IPS-18c (cell line): ENCODE measurements around the gene PMIS2.

Source experiments
- H3K4me3 ChIP-seq: 2 replicates; pipeline ENCODE4 v1.7.0; 2013; ENCODE audit warnings: low read depth, mild to moderate bottlenecking, low read length, moderate library complexity; ENCODE audit not compliant: insufficient read depth
- H3K9me3 ChIP-seq: one replicate; pipeline ENCODE4 v1.6.1; 2013; ENCODE audit warnings: mild to moderate bottlenecking, low read length, moderate library complexity; ENCODE audit not compliant: control insufficient read depth, insufficient read depth

PMIS2 gene

GRCh38 chr19:35609851-35610353, 23.9 kb downstream of the PMIS2 start:
- H3K4me3 ChIP-seq: no peak overlapping the region
- peaks cover 2% of the 10 kb centered on the region for H3K9me3 ChIP-seq

DNA sequence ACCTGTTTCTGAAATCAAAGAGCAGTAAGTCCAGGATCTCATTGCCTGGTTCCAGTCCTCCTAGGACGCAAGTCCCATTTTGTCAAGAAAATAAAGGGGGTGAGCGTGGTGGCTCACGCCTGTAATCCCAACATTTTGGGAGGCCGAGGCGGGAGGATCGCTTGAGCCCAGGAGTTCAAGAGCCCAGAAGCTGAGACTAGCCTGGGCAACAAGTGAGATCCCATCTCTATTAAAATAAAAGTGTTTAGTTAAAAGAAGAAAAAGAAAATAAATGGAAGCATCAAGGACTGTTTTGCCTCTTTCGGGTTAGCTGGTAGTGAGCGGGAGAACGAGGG, 26.2 kb downstream of the PMIS2 start:
- peak overlapping the region; percentile 5; the same call in 1 of the 2 replicates for H3K4me3 ChIP-seq
- H3K9me3 ChIP-seq: no peaks in the 10 kb centered on the region

DNA sequence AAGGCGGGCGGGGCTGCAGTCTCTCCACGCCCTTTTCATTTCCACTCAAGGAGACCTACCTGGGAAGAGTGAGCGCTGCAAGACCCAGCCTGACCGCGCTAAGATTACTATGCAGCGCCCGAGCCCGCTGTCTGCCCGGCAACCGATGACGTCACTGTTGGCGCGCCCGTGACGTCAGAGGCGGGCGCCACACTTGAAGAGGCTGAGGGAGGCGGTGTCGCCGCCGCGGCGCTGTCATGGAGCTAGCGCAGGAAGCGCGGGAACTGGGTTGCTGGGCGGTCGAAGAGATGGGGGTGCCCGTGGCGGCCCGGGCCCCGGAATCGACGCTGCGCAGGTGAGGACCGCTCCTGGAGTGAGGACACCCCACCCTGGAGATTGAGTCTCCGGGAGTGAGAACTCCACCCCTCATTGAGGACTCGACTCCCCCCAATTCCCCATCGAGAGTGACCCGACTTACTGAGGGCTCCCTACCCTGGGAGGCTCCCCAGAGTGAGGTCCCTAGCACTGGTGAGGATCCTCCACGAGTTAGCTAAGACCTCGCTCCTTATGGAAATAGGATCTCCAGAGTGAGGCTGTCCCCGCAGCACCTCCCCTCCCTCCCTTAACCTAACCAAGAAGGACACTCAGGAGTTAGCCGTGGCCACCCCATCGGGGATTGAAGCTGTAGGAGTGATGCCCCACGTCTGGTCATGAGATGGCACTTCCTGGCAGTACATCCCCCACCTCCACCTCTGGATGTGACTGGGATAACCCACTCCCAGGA, 26.8 kb downstream of the PMIS2 start, which contains the start of gene HAUS5:
HAUS5 (plus strand) TSS at position 177 of the 763 bp plus-strand sequence; CDS start at position 237, 60 bp downstream.
- Histone ChIP-seq H3K4me3 (peak within 1 kb of the TSS; percentile 72), H3K9me3 (no peaks in the 10 kb centered on the region)

- H3K4me3 ChIP-seq: no peak overlapping the region
- no peaks in the 10 kb centered on the region for H3K9me3 ChIP-seq
These were observed 27.6 kb downstream of the PMIS2 start for GRCh38 chr19:35613574-35613973.

DNA sequence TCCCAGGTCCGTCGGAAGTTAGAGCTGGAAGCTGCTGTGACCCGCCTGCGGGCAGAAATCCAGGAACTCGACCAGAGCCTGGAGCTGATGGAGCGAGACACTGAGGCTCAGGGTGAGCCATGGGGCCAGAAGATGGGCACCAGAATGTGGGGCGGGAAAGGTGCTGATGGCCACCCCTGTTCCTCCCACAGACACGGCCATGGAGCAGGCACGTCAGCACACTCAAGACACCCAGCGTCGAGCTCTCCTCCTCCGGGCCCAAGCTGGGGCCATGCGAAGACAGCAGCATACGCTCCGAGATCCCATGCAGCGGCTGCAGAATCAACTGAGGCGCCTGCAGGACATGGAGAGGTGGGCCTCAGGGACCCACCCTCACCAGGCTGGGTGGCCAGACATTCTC, 29.1 kb downstream of the PMIS2 start:
- no peak overlapping the region for H3K4me3 ChIP-seq
- H3K9me3 ChIP-seq: no peaks in the 10 kb centered on the region

DNA sequence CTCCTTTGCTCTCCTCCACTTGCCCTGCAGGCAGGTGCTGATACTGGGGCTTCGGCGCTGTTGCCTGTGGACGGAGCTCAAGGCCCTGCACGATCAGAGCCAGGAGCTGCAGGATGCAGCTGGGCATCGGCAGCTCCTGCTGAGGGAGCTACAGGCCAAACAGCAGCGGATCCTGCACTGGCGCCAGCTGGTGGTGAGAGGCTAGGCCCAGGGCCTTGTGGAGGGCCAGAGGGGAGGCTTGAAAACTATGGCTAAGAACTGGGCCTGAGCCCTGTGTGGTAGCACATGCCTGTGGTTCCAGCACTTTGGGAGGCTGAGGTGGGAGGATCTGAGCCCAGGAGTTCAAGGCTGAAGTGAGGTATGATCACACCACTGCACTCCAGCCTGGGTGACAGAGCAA, 32.9 kb downstream of the PMIS2 start:
- Histone ChIP-seq H3K9me3 (no peaks in the 10 kb centered on the region), H3K4me3 (no peak overlapping the region)

DNA sequence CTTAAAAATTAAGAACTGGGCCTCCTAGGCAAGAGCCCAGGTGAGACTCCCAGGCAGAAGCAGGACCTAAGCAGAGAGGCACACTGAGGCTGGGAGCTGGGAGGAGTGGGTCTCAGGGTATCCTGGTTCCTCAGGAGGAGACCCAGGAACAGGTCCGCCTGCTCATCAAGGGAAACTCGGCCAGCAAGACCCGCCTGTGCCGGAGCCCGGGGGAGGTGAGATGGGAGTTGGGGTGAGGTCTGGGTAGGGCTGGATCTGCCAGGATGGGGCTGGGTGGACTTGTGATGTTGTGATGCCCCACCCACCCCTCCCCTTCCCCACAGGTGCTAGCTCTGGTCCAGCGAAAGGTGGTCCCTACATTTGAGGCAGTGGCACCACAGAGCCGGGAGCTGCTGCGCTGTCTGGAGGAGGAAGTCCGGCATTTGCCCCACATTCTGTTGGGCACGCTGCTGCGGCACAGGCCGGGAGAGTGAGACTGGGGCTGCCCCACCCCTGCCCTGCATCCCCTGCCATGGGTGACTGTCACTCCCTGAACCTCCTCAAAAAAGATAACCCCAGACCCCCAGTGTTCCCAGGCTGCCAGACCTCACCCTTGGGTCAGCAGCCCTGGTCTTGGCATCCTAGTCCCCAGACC, 33.4 kb downstream of the PMIS2 start:
- no peaks in the 10 kb centered on the region for H3K9me3 ChIP-seq
- H3K4me3 ChIP-seq: no peak overlapping the region

- Histone ChIP-seq H3K9me3 (no peaks in the 10 kb centered on the region), H3K4me3 (no peak overlapping the region)
These were observed 34.0 kb downstream of the PMIS2 start for GRCh38 chr19:35620001-35620400.

DNA sequence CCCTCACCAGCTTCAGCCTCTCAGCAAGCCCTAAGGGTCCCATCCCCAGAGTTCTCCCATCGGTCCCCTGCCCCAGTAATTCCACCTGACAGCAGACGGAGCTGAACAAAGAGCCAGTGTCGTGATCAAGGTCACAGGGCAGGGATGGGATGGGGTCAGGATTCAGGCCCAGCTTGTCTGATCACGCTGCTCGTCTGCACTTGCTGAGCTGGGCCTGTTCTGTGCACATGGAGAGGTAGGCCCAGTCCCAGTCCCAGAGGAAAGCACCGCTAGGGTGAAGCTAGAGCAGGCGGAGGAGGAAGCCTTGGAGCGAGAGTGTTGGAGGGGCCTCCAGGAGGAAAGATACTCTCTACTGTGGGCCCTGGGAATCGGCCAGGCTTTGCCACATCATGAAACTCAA, 35.7 kb downstream of the PMIS2 start:
- no peak overlapping the region for H3K4me3 ChIP-seq

GRCh38 chr19:35622750-35623149, 36.8 kb downstream of the PMIS2 start:
- Histone ChIP-seq H3K9me3 (no peaks in the 10 kb centered on the region), H3K4me3 (no peak overlapping the region)

More for the DNA sequence above, 35.7 kb downstream of the PMIS2 start:
- H3K9me3 ChIP-seq: no peaks in the 10 kb centered on the region

GRCh38 chr19:35623327-35624010, 37.5 kb downstream of the PMIS2 start:
- Histone ChIP-seq H3K4me3 (no peak overlapping the region), H3K9me3 (no peaks in the 10 kb centered on the region)

DNA sequence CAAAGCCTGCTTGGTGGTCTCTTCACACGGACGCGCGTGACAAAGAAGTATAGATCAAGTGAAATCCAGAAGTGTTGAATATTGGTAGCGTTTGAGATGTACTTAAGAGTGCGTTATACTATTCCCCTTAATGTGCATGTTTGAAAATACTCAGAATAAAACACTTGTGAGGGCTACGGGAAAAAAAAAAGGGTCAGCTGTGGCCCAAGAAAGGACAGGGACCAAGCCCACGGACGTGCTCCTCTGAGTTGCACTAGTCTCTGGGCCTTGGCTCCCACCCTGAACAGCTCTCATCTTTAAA, 42.2 kb downstream of the PMIS2 start:
- no peaks in the 10 kb centered on the region for H3K9me3 ChIP-seq
- peak overlapping the region; percentile 66 for H3K4me3 ChIP-seq

DNA sequence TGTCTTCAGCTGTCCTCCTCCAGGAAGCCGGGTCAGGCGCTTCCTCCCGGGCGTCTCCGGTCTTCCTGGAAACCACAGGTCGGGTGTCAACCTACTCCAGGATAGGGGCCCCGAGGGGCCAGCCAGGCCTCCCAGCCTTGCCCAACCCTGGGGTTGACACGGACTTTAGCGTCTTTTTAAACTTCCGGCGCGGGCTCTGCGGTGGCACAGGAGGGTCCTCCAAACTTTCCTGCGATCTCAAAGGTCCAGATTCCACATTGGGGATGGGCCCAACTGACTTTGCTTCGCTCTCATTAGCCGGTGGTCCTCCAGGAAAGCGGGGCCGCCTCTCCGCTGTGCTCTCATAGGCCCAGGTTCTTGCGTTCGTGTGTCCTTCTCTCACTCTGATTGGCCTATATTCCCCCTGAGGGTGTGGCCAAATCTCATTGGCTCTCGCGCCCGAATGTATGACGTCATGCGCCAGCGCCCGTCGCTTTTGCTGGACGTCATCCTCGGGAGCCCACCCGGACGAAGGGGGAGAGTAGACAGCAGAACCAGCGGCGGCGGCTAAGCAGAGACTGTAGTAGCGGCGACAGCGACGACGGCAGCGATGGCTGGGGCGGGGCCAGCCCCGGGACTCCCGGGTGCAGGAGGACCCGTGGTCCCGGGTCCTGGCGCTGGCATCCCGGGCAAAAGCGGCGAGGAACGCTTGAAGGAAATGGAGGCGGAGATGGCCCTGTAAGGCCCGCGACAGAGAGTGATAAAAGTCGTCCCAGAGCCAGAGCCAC, 42.8 kb downstream of the PMIS2 start, which contains the start of gene RBM42:
RBM42 (plus strand) TSS at position 472 of the 767 bp plus-strand sequence; CDS start at position 590, 118 bp downstream.
- no peaks in the 10 kb centered on the region for H3K9me3 ChIP-seq
- peak within 1 kb of the TSS; percentile 88 for H3K4me3 ChIP-seq

GRCh38 chr19:35629332-35629633, 43.3 kb downstream of the PMIS2 start:
- Histone ChIP-seq H3K9me3 (no peaks in the 10 kb centered on the region), H3K4me3 (peak overlapping the region; percentile 88)

GRCh38 chr19:35633727-35634440, 47.9 kb downstream of the PMIS2 start:
- no peaks in the 10 kb centered on the region for H3K9me3 ChIP-seq
- H3K4me3 ChIP-seq: no peak overlapping the region

DNA sequence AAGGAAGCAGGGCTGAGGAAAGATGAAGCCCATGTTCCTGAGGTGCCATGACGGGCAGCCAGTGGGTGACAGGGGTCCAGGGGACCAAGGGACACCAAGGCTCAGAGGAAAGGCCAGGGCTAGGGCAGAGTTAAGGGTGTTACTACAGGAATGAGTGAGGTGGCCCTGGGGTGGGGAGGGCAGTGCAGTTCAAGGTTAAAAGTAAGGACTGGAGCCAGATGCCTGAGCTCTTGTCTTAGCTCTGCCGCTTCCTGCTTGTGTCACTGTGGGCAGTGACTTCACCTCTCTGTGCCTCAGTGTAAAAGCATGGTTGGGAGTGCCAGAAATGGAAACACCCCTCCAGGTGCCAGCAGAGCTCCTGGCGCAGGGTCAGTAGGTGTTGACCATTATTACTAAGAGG, 50.7 kb downstream of the PMIS2 start:
- H3K9me3 ChIP-seq: no peaks in the 10 kb centered on the region
- no peak overlapping the region for H3K4me3 ChIP-seq
